H1 (cell line): ENCODE data around the gene PIK3R5. TPM values are rescaled to one million over a fixed set of nuclear protein-coding genes. Genes with fewer than 3 reads are reported as not detected.

Experiments
- ATF2 ChIP-seq: IDR thresholded peaks from 2 replicates; pipeline ENCODE4 v1.6.1; 2012; ENCODE audit warnings: low read length, inconsistent platforms
- BCL11A ChIP-seq, 2 experiments: IDR thresholded peaks; one replicate each; pipeline ENCODE4 v1.6.1; 2011; ENCODE audit warnings: low read depth in 2 of 2, low read length in 2 of 2, mild to moderate bottlenecking in 2 of 2
- BRCA1 ChIP-seq: IDR thresholded peaks from 2 replicates; pipeline ENCODE4 v1.6.1; 2012; ENCODE audit warnings: low read depth, low read length, improper control_type of control experiment
- CEBPB ChIP-seq: IDR thresholded peaks from 2 replicates; pipeline ENCODE4 v1.6.1; 2012; ENCODE audit warnings: low read depth, low read length
- CTCF ChIP-seq, 3 experiments: IDR thresholded peaks; 1 replicate in 2 of 3; 2 replicates in 1 of 3; pipeline versions ENCODE4 v1.5.1 to v1.6.1; 2011; ENCODE audit warnings: low read length in 3 of 3, mild to moderate bottlenecking in 3 of 3, inconsistent platforms in 2 of 3, low read depth in 1 of 3, moderate library complexity in 1 of 3; ENCODE audit not compliant: insufficient read depth in 1 of 3; ENCODE audit errors: control extremely low read depth in 1 of 3
- KDM1A ChIP-seq: fragments of 200-600, 300-600 bp; sonication (generic); IDR thresholded peaks from 2 replicates; pipeline ENCODE4 v1.7.1; 2016; ENCODE audit warnings: mild to moderate bottlenecking, low read length, borderline replicate concordance
- MAFK ChIP-seq: IDR thresholded peaks from 2 replicates; pipeline ENCODE4 v1.6.1; 2012; ENCODE audit warnings: low read depth, mild to moderate bottlenecking, improper control_type of control experiment, low read length
- NANOG ChIP-seq: IDR thresholded peaks from 2 replicates; pipeline ENCODE4 v1.6.1; 2011; ENCODE audit warnings: low read length, low read depth, mild to moderate bottlenecking, inconsistent platforms; ENCODE audit not compliant: insufficient read depth, poor library complexity, severe bottlenecking
- NRF1 ChIP-seq: IDR thresholded peaks from 2 replicates; pipeline ENCODE4 v1.6.1; 2011; ENCODE audit warnings: mild to moderate bottlenecking, low read depth, low read length, improper control_type of control experiment
- POLR2A ChIP-seq, 2 experiments: IDR thresholded peaks; 1 replicate in 1 of 2; 2 replicates in 1 of 2; pipeline ENCODE4 v1.6.1; 2011; ENCODE audit warnings: low read depth in 2 of 2, low read length in 2 of 2, mild to moderate bottlenecking in 2 of 2; ENCODE audit errors: control extremely low read depth in 1 of 2
- POLR2AphosphoS5 ChIP-seq: IDR thresholded peaks from 2 replicates; pipeline ENCODE4 v1.6.1; 2011; ENCODE audit warnings: low read depth, low read length
- POU5F1 ChIP-seq: IDR thresholded peaks from 2 replicates; pipeline ENCODE4 v1.6.1; 2011; ENCODE audit warnings: low read depth, mild to moderate bottlenecking, low read length, moderate library complexity
- RNF2 ChIP-seq: fragments of 200-900, 300-1000 bp; sonication (generic); IDR thresholded peaks from 2 replicates; pipeline ENCODE4 v1.7.1; 2016; ENCODE audit warnings: borderline replicate concordance, low read depth, mild to moderate bottlenecking, antibody characterized with exemption, low read length; ENCODE audit not compliant: poor library complexity, severe bottlenecking; ENCODE audit errors: missing control alignments
- SIN3A ChIP-seq, 2 experiments: IDR thresholded peaks in 1 of 2; conservative IDR thresholded peaks in 1 of 2; 2 replicates each; pipeline ENCODE4 v1.6.1; 2011 to 2012; ENCODE audit warnings: low read length in 2 of 2, improper control_type of control experiment in 1 of 2, low read depth in 1 of 2, mild to moderate bottlenecking in 1 of 2
- SRF ChIP-seq: IDR thresholded peaks from 2 replicates; pipeline ENCODE4 v1.6.1; 2011; ENCODE audit warnings: mild to moderate bottlenecking, low read depth, low read length, moderate library complexity
- TBP ChIP-seq: IDR thresholded peaks from 2 replicates; pipeline ENCODE4 v1.6.1; 2011; ENCODE audit warnings: low read depth, low read length, improper control_type of control experiment
- TCF12 ChIP-seq: IDR thresholded peaks from 2 replicates; pipeline ENCODE4 v1.6.1; 2011; ENCODE audit warnings: low read depth, mild to moderate bottlenecking, low read length
- TEAD4 ChIP-seq: IDR thresholded peaks from 2 replicates; pipeline ENCODE4 v1.6.1; 2012; ENCODE audit warnings: low read depth, low read length, inconsistent platforms, mixed read lengths
- polyA plus RNA-seq, 7 experiments: library from polyadenylated mRNA; depleted of rRNA in 3 of 7; stranded (reverse) in 5 of 7; unstranded in 2 of 7; fragments of >200 nt in 5 of 7; fragments of 200-250 nt in 2 of 7; gene quantifications; 1 replicate in 5 of 7; 2 replicates in 1 of 7; 4 replicates in 1 of 7; pipeline versions ENCODE4 v1.2.1 to v1.2.3, GENCODE V29; 2011 to 2013; ENCODE audit warnings: missing spikeins in 2 of 7, mixed read lengths in 2 of 7
- total RNA-seq: library from RNA; stranded (reverse); fragmentation: NEBNext Ultra II Directional; extraction: Animal tissue kit (Norgen Biotek cat#: 25700); gene quantifications from 2 replicates; pipeline ENCODE4 v1.2.1, GENCODE V29; 2021

The PIK3R5 gene
- total and polyA plus RNA-seq, 2 of the 8 experiments (the other 6 are each of a cell fraction or from before 2014, with no cell fraction given): 2.7 to 4.3 TPM

GRCh38 chr17:8894673-8895578 lies 70.6 kb downstream of the PIK3R5 start (continued):
- TF ChIP-seq CTCF (IDR thresholded peaks at IDR 0.05; ENCODE audit: control extremely low read depth in 1 of 3, insufficient read depth in 1 of 3, low read depth in 1 of 3, low read length in 3 of 3) (peak; percentile 58 to 79 (median 76)), POU5F1 (no peak), POLR2A (IDR thresholded peaks at IDR 0.05; ENCODE audit: control extremely low read depth in 1 of 2, low read depth in 2 of 2, low read length in 2 of 2) (no peak), ATF2 (no peak), NANOG (no peak), TCF12 (no peak), KDM1A (no peak), TBP (no peak), NRF1 (no peak), BCL11A (IDR thresholded peaks at IDR 0.05; ENCODE audit: low read depth in 2 of 2, low read length in 2 of 2) (no peak), TEAD4 (no peak), MAFK (no peak), CEBPB (0 out of 2 replicates have a peak, but pooled peaks have one; percentile 5), BRCA1 (no peak), POLR2AphosphoS5 (no peak), SIN3A (conservative IDR thresholded peaks at IDR 0.05 in 1 of 2, IDR thresholded peaks at IDR 0.05 in 1 of 2; ENCODE audit: low read depth in 1 of 2, low read length in 2 of 2) (no peak), RNF2 (no peak), SRF (no peak)
